SK-N-SH (cell line): ENCODE results near the gene VWA5B1. TPM values are rescaled to one million over a fixed set of nuclear protein-coding genes. Genes with fewer than 3 reads are reported as not detected.

Experiments
- CTCF ChIA-PET: fragments of 300-600, 350-600 bp; formaldehyde crosslinking; extraction: SDS; loops from one replicate; lab custom pipeline; 2021; lab: Yijun Ruan, JAX
- POLR2A ChIA-PET: fragments of 350-600 bp; sonication (Branson Sonifier 250); formaldehyde crosslinking; extraction: SDS; loops from one replicate; lab custom pipeline; 2020; ENCODE audit warnings: antibody characterized with exemption, inconsistent platforms; lab: Yijun Ruan, JAX
- DNase-seq: peaks from one replicate; pipeline ENCODE4 v3.0.0; 2012
- H2AFZ ChIP-seq: fragments of 200-600 bp; sonication (generic); 2 replicates; pipeline ENCODE4 v1.8.1; 2016; ENCODE audit warnings: antibody characterized with exemption, mild to moderate bottlenecking, low read depth
- H3F3A ChIP-seq: fragments of 200-600 bp; sonication (generic); replicated peaks from 2 replicates; pipeline ENCODE3; 2016; ENCODE audit warnings: antibody characterized with exemption, mild to moderate bottlenecking; ENCODE audit not compliant: insufficient read depth
- H3K27ac ChIP-seq, 2 experiments: fragments of 200-500 bp in 1 of 2; fragments of 200-600 bp in 1 of 2; sonication (Bioruptor generic) in 1 of 2; sonication (generic), shearing (Covaris generic) in 1 of 2; 2 replicates each; pipeline versions ENCODE4 v1.5.1 to v1.6.1; 2014 to 2016; ENCODE audit warnings: low read depth in 2 of 2, inconsistent platforms in 1 of 2, low read length in 1 of 2, mild to moderate bottlenecking in 1 of 2, mixed read lengths in 1 of 2
- H3K27me3 ChIP-seq: fragments of 200-600 bp; sonication (generic), shearing (Covaris generic); 2 replicates; pipeline ENCODE4 v1.6.1; 2016; ENCODE audit warnings: mixed run types; ENCODE audit not compliant: insufficient read depth
- H3K36me3 ChIP-seq, 2 experiments: fragments of 200-500 bp in 1 of 2; fragments of 200-600 bp in 1 of 2; sonication (Bioruptor generic) in 1 of 2; sonication (generic) in 1 of 2; replicated peaks in 1 of 2; 2 replicates each; pipeline versions ENCODE3 to v1.5.1; 2014 to 2016; ENCODE audit warnings: low read length in 1 of 2, mild to moderate bottlenecking in 1 of 2; ENCODE audit not compliant: insufficient read depth in 2 of 2, control insufficient read depth in 1 of 2
- H3K4me1 ChIP-seq, 2 experiments: fragments of 200-500 bp in 1 of 2; fragments of 200-600 bp in 1 of 2; sonication (Bioruptor generic) in 1 of 2; sonication (generic), shearing (Covaris generic) in 1 of 2; 2 replicates each; pipeline versions ENCODE4 v1.5.1 to v1.6.1; 2014 to 2016; ENCODE audit warnings: low read depth in 1 of 2, low read length in 1 of 2, mixed run types in 1 of 2; ENCODE audit not compliant: insufficient read depth in 2 of 2, control insufficient read depth in 1 of 2
- H3K4me2 ChIP-seq: fragments of 200-600 bp; sonication (generic), shearing (Covaris generic); 2 replicates; pipeline ENCODE4 v1.6.1; 2017; ENCODE audit warnings: mixed run types
- H3K4me3 ChIP-seq, 2 experiments: fragments of 200-500 bp in 1 of 2; fragments of 200-600 bp in 1 of 2; sonication (Bioruptor generic) in 1 of 2; sonication (generic), shearing (Covaris generic) in 1 of 2; 2 replicates each; pipeline versions ENCODE4 v1.5.1 to v1.8.1; 2014 to 2016; ENCODE audit warnings: low read depth in 2 of 2, inconsistent platforms in 1 of 2, low read length in 1 of 2, mild to moderate bottlenecking in 1 of 2, mixed read lengths in 1 of 2, moderate library complexity in 1 of 2
- H3K79me2 ChIP-seq: fragments of 200-600 bp; sonication (generic); 2 replicates; pipeline ENCODE4 v1.8.1; 2017; ENCODE audit warnings: mild to moderate bottlenecking; ENCODE audit not compliant: insufficient read depth
- H3K9ac ChIP-seq: fragments of 200-600 bp; sonication (generic); 2 replicates; pipeline ENCODE4 v1.6.1; 2017; ENCODE audit warnings: mixed run types
- H3K9me2 ChIP-seq: fragments of 200-600 bp; sonication (generic); 2 replicates; pipeline ENCODE4 v1.6.1; 2017; ENCODE audit warnings: mixed run types
- H3K9me3 ChIP-seq: fragments of 200-600 bp; sonication (generic); 2 replicates; pipeline ENCODE4 v1.6.1; 2017; ENCODE audit warnings: mixed run types, mild to moderate bottlenecking, moderate library complexity
- H4K20me1 ChIP-seq: fragments of 200-600 bp; sonication (generic); 2 replicates; pipeline ENCODE4 v1.6.1; 2017; ENCODE audit warnings: mild to moderate bottlenecking, mixed run types; ENCODE audit not compliant: insufficient read depth
- ELF1 ChIP-seq: IDR thresholded peaks from 2 replicates; pipeline ENCODE4 v1.4.0; 2012
- FOXJ3 ChIP-seq: sonication (generic); formaldehyde crosslinking; IDR thresholded peaks from 2 replicates; pipeline ENCODE4 v1.5.1; 2020; ENCODE audit warnings: mild to moderate bottlenecking, missing genetic modification reagents
- MEF2A ChIP-seq: IDR thresholded peaks from 2 replicates; pipeline ENCODE4 v1.4.0; 2012; ENCODE audit warnings: low read depth, borderline replicate concordance
- NFIC ChIP-seq: IDR thresholded peaks from 2 replicates; pipeline ENCODE4 v1.4.0; 2012; ENCODE audit warnings: borderline replicate concordance
- NRF1 ChIP-seq: IDR thresholded peaks from 2 replicates; pipeline ENCODE4 v1.6.1; 2012; ENCODE audit warnings: low read depth, mild to moderate bottlenecking, low read length
- POLR2AphosphoS5 ChIP-seq: IDR thresholded peaks from 2 replicates; pipeline ENCODE4 v1.6.1; 2012; ENCODE audit warnings: low read depth, low read length
- RXRA ChIP-seq: IDR thresholded peaks from 2 replicates; pipeline ENCODE4 v1.4.0; 2012; ENCODE audit warnings: low read depth, mild to moderate bottlenecking, borderline replicate concordance
- SIN3A ChIP-seq: IDR thresholded peaks from 2 replicates; pipeline ENCODE4 v1.6.1; 2012; ENCODE audit warnings: low read depth, mild to moderate bottlenecking, low read length, moderate library complexity, borderline replicate concordance
- SMC3 ChIP-seq: IDR thresholded peaks from 2 replicates; pipeline ENCODE4 v1.6.1; 2012; ENCODE audit warnings: low read depth, low read length, improper control_type of control experiment
- TCF12 ChIP-seq: IDR thresholded peaks from 2 replicates; pipeline ENCODE4 v1.4.0; 2012
- TEAD4 ChIP-seq: IDR thresholded peaks from 2 replicates; pipeline ENCODE4 v1.4.0; 2012; ENCODE audit warnings: mild to moderate bottlenecking, borderline replicate concordance; ENCODE audit not compliant: insufficient read depth
- WGBS: methylation state at CpG from one replicate; pipeline ENCODE4 v1.1.6; 2017; ENCODE audit warnings: low lambda C conversion rate; 5-methylcytosine and 5-hydroxymethylcytosine counted together
- polyA plus RNA-seq, 3 experiments: library from polyadenylated mRNA; depleted of rRNA; stranded (reverse); fragments of >200 nt; gene quantifications; 2 replicates each; pipeline ENCODE4 v1.2.3, GENCODE V29; 2012
- TF ChIP-seq, protein P1 (sequence below): IDR thresholded peaks from 2 replicates; pipeline ENCODE4 v1.4.0; 2012; ENCODE audit warnings: low read depth
- TF ChIP-seq, protein P2 (sequence below): fragments of 200-600 bp; sonication (generic); IDR thresholded peaks from 2 replicates; pipeline ENCODE4 v1.6.1; 2017; ENCODE audit warnings: antibody characterized with exemption, mild to moderate bottlenecking, moderate library complexity
- TF ChIP-seq, protein P3 (sequence below): fragments of 150-350 bp; IDR thresholded peaks from 2 replicates; pipeline ENCODE4 v1.6.1; 2016; ENCODE audit warnings: mild to moderate bottlenecking, low read depth, low read length
- TF ChIP-seq, protein P4 (sequence below): fragments of 150-350 bp; IDR thresholded peaks from 2 replicates; pipeline ENCODE4 v1.6.1; 2017; ENCODE audit warnings: antibody characterized with exemption, low read length, low read depth, borderline replicate concordance

VWA5B1 gene
- polyA plus RNA-seq, 1 of the 3 experiments (the other 2 are of a cell fraction) = not detected

DNA sequence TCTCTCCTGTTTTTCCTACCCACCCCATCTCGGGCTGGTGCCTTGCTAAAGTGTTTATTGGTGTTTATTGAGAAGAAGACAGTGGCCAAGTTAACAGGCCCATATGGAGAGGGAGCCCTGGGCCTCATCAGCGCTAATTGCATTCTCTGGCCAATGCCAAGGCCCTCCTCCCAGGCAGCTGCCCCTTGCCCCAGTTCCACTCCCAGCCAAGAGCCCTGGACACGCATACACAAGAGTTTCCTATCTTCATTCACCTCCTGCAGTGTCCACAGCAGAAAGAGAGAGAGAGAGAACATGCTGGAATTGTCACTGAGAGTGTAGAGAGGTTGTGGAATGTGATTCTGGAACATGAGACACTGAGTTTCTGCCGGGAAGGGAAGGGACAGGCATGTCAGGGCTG lies 25.4 kb upstream of the VWA5B1 start:
- no peaks in the 10 kb centered on the region for H3K79me2 ChIP-seq
- CTCF ChIA-PET = interaction anchor here (0.7 kb wide), 2 partner anchors 9 to 165 kb away, joined by 3 read pairs; no protein-coding TSS in a partner anchor
- 26% methylated on average over 4 of the region's 4 CpGs for WGBS
- TF ChIP-seq FOXJ3 (no peak), ELF1 (no peak)
- H3K4me3 ChIP-seq = no peak overlapping the region
- H3K4me2 ChIP-seq = no peak overlapping the region
- H2AFZ ChIP-seq = no peak overlapping the region
- H3K9me3 ChIP-seq = no peaks in the 10 kb centered on the region
- H3K4me1 ChIP-seq = peaks cover 0 to 16% of the 10 kb centered on the region in 2 experiments; a peak in 2 of 4 replicates
- no peaks in the 10 kb centered on the region for H4K20me1 ChIP-seq
- no peaks in the 10 kb centered on the region for H3K36me3 ChIP-seq
- no peak overlapping the region for H3K27ac ChIP-seq
- H3F3A ChIP-seq = no peaks in the 10 kb centered on the region
- peaks cover 5% of the 10 kb centered on the region; the same call in 1 of the 2 replicates for H3K27me3 ChIP-seq
- no peaks in the 10 kb centered on the region for H3K9me2 ChIP-seq
- H3K9ac ChIP-seq = no peak overlapping the region
- no peak for DNase-seq
- POLR2A ChIA-PET = no interaction called here

DNA sequence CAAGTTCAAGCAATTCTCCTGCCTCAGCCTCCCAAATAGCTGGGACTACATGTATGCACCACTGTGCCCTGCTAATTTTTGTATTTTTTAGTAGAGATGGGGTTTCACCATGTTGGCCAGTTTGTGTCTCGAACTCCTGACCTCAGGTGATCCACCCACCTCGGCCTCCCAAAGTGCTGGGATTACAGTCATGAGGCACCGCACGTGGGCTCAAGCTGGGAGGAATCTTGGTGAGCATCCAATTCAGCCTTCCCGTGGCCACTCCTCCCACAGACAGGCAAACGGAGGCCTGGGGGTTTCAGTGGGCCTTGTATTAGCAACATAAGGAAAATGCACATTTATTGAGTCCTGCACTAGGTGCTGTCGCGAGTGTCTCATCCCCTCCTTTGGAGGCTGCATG lies 24.5 kb upstream of the VWA5B1 start:
- Histone ChIP-seq H3K27ac (no peak overlapping the region), H3K9me3 (no peaks in the 10 kb centered on the region), H3K4me3 (no peak overlapping the region), H3K9me2 (no peaks in the 10 kb centered on the region), H3K79me2 (no peaks in the 10 kb centered on the region), H3K27me3 (no peaks in the 10 kb centered on the region; the same call in 1 of the 2 replicates), H4K20me1 (no peaks in the 10 kb centered on the region), H3K36me3 (no peaks in the 10 kb centered on the region), H3K4me2 (no peak overlapping the region), H3K9ac (no peak overlapping the region), H3K4me1 (peaks cover 0 to 8% of the 10 kb centered on the region in 2 experiments; a peak in 1 of 4 replicates), H2AFZ (no peak overlapping the region), H3F3A (no peaks in the 10 kb centered on the region)
- ChIA-PET CTCF (interaction anchor here (0.7 to 3.8 kb wide), 4 partner anchors 37 to 227 kb away, joined by 3 to 16 read pairs (median 4); no protein-coding TSS in a partner anchor), POLR2A (no interaction called here)
- TF ChIP-seq TEAD4 (no peak), POLR2AphosphoS5 (no peak), SMC3 (no peak)
- TF ChIP-seq, protein P1, sequence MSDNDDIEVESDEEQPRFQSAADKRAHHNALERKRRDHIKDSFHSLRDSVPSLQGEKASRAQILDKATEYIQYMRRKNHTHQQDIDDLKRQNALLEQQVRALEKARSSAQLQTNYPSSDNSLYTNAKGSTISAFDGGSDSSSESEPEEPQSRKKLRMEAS = no peak
- DNase-seq = no peak
- 59% methylated on average over 7 of the region's 8 CpGs for WGBS

DNA sequence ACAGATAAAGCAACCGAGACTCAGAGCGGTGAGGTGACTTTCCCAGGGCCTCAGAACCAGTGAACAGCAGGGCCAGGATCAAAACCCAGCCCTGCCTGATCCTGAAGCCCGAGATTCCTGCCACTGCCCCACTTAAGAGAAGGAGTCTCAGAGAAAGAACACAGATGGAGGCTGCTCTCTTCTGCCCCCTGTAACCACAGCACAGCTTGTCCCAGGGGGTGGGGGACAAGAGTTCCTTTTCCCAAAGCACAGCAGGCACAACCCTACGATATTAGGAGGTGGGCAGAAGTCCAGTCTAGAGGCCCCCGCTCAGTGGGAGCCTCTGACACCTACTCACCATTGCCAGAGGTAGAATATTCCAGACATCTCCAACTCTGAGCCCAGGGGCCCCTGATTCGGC lies 24.0 kb upstream of the VWA5B1 start:
- H3K4me2 ChIP-seq = no peak overlapping the region
- peaks cover 0 to 7% of the 10 kb centered on the region in 2 experiments; a peak in 1 of 4 replicates for H3K4me1 ChIP-seq
- H3F3A ChIP-seq = no peaks in the 10 kb centered on the region
- POLR2A ChIA-PET = no interaction called here
- TF ChIP-seq POLR2AphosphoS5 (no peak), SIN3A (no peak), MEF2A (no peak), NRF1 (no peak), NFIC (no peak), TCF12 (no peak), TEAD4 (no peak), FOXJ3 (no peak), RXRA (no peak)
- TF ChIP-seq, protein P2, sequence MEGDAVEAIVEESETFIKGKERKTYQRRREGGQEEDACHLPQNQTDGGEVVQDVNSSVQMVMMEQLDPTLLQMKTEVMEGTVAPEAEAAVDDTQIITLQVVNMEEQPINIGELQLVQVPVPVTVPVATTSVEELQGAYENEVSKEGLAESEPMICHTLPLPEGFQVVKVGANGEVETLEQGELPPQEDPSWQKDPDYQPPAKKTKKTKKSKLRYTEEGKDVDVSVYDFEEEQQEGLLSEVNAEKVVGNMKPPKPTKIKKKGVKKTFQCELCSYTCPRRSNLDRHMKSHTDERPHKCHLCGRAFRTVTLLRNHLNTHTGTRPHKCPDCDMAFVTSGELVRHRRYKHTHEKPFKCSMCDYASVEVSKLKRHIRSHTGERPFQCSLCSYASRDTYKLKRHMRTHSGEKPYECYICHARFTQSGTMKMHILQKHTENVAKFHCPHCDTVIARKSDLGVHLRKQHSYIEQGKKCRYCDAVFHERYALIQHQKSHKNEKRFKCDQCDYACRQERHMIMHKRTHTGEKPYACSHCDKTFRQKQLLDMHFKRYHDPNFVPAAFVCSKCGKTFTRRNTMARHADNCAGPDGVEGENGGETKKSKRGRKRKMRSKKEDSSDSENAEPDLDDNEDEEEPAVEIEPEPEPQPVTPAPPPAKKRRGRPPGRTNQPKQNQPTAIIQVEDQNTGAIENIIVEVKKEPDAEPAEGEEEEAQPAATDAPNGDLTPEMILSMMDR = no peak
- TF ChIP-seq, protein P3, sequence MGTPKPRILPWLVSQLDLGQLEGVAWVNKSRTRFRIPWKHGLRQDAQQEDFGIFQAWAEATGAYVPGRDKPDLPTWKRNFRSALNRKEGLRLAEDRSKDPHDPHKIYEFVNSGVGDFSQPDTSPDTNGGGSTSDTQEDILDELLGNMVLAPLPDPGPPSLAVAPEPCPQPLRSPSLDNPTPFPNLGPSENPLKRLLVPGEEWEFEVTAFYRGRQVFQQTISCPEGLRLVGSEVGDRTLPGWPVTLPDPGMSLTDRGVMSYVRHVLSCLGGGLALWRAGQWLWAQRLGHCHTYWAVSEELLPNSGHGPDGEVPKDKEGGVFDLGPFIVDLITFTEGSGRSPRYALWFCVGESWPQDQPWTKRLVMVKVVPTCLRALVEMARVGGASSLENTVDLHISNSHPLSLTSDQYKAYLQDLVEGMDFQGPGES = no peak
- TF ChIP-seq, protein P4, sequence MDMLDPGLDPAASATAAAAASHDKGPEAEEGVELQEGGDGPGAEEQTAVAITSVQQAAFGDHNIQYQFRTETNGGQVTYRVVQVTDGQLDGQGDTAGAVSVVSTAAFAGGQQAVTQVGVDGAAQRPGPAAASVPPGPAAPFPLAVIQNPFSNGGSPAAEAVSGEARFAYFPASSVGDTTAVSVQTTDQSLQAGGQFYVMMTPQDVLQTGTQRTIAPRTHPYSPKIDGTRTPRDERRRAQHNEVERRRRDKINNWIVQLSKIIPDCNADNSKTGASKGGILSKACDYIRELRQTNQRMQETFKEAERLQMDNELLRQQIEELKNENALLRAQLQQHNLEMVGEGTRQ = no peak
- H4K20me1 ChIP-seq = no peaks in the 10 kb centered on the region
- CTCF ChIA-PET = interaction anchor here (1.2 to 3.8 kb wide), 3 partner anchors 54 to 227 kb away, joined by 3 to 16 read pairs (median 4); no protein-coding TSS in a partner anchor
- no peak overlapping the region for H3K9ac ChIP-seq
- no peak for DNase-seq
- no peaks in the 10 kb centered on the region; the same call in 1 of the 2 replicates for H3K27me3 ChIP-seq
- no peaks in the 10 kb centered on the region for H3K9me3 ChIP-seq
- no peak overlapping the region for H3K27ac ChIP-seq
- H2AFZ ChIP-seq = no peak overlapping the region
- no peaks in the 10 kb centered on the region for H3K36me3 ChIP-seq
- H3K4me3 ChIP-seq = no peak overlapping the region
- WGBS = 18% methylated on average over 4 of the region's 6 CpGs
- no peaks in the 10 kb centered on the region for H3K9me2 ChIP-seq
- H3K79me2 ChIP-seq = no peaks in the 10 kb centered on the region
